ENCODE data around the gene ARHGAP18.

The ARHGAP18 gene

GRCh38 chr6:129667621-129668020, 42.4 kb downstream of the ARHGAP18 start:
- no peak for DNase-seq (ENCODE audit: low spot score)

- no peak for DNase-seq (ENCODE audit: low spot score)
Measured at GRCh38 chr6:129667034-129667433, 42.9 kb downstream of the ARHGAP18 start.

GRCh38 chr6:129665555-129665954, 44.4 kb downstream of the ARHGAP18 start:
- no peak for DNase-seq (ENCODE audit: low spot score)

GRCh38 chr6:129663531-129663930, 46.4 kb downstream of the ARHGAP18 start:
- no peak for DNase-seq (ENCODE audit: low spot score)

GRCh38 chr6:129662980-129663431, 47.0 kb downstream of the ARHGAP18 start:
- no peak for DNase-seq (ENCODE audit: low spot score)

- DNase-seq (ENCODE audit: low spot score) = no peak
Measured at GRCh38 chr6:129662406-129662766, 47.6 kb downstream of the ARHGAP18 start.

- DNase-seq (ENCODE audit: low spot score) = no peak
Measured at GRCh38 chr6:129661536-129662405, 48.2 kb downstream of the ARHGAP18 start.

GRCh38 chr6:129660346-129660676, 49.7 kb downstream of the ARHGAP18 start:
- DNase-seq (ENCODE audit: low spot score) = no peak

GRCh38 chr6:129659590-129660345, 50.2 kb downstream of the ARHGAP18 start:
- DNase-seq (ENCODE audit: low spot score) = no peak

- DNase-seq (ENCODE audit: low spot score) = no peak
Measured at GRCh38 chr6:129659167-129659566, 50.8 kb downstream of the ARHGAP18 start.

- no peak for DNase-seq (ENCODE audit: low spot score)
Measured at GRCh38 chr6:129657483-129657882, 52.5 kb downstream of the ARHGAP18 start.

- no peak for DNase-seq (ENCODE audit: low spot score)
Measured at GRCh38 chr6:129655334-129655733, 54.6 kb downstream of the ARHGAP18 start.

- no peak for DNase-seq (ENCODE audit: low spot score)
Measured at GRCh38 chr6:129653746-129654145, 56.2 kb downstream of the ARHGAP18 start.

- DNase-seq (ENCODE audit: low spot score) = no peak
Measured at GRCh38 chr6:129653229-129653628, 56.7 kb downstream of the ARHGAP18 start.

- no peak for DNase-seq (ENCODE audit: low spot score)
Measured at GRCh38 chr6:129651291-129651691, 58.7 kb downstream of the ARHGAP18 start.

GRCh38 chr6:129648819-129649491, 61.0 kb downstream of the ARHGAP18 start:
- no peak for DNase-seq (ENCODE audit: low spot score)

GRCh38 chr6:129647044-129647443, 62.9 kb downstream of the ARHGAP18 start:
- DNase-seq (ENCODE audit: low spot score) = no peak

- no peak for DNase-seq (ENCODE audit: low spot score)
Measured at GRCh38 chr6:129646642-129647041, 63.3 kb downstream of the ARHGAP18 start.

- no peak for DNase-seq (ENCODE audit: low spot score)
Measured at GRCh38 chr6:129645830-129646579, 64.0 kb downstream of the ARHGAP18 start.

GRCh38 chr6:129645106-129645829, 64.7 kb downstream of the ARHGAP18 start:
- no peak for DNase-seq (ENCODE audit: low spot score)

- no peak for DNase-seq (ENCODE audit: low spot score)
Measured at GRCh38 chr6:129644567-129645015, 65.4 kb downstream of the ARHGAP18 start.
